Neural crest cell (in vitro differentiated cells): Measurements from ENCODE around the gene NR4A2. TPM values are rescaled to one million over a fixed set of nuclear protein-coding genes. Genes with fewer than 3 reads are reported as not detected.

ENCODE experiments used
- DNase-seq: peaks from one replicate; pipeline ENCODE4 v3.0.0; 2021; ENCODE audit warnings: low read depth, mixed read lengths, low spot score
- H3K27ac Mint-ChIP-seq: one replicate; pipeline ENCODE4 v1.8.0; 2021; ENCODE audit warnings: mild to moderate bottlenecking, mixed read lengths; ENCODE audit not compliant: unreplicated experiment
- H3K27me3 Mint-ChIP-seq: 2 replicates; pipeline ENCODE4 v1.8.0; 2021; ENCODE audit warnings: low read depth, mild to moderate bottlenecking, mixed read lengths
- H3K36me3 Mint-ChIP-seq: 2 replicates; pipeline ENCODE4 v1.8.0; 2021; ENCODE audit warnings: low read depth, mild to moderate bottlenecking, mixed read lengths
- H3K4me1 Mint-ChIP-seq: 2 replicates; pipeline ENCODE4 v1.8.0; 2021; ENCODE audit warnings: mixed read lengths
- H3K4me3 Mint-ChIP-seq: one replicate; pipeline ENCODE4 v1.8.0; 2021; ENCODE audit warnings: mild to moderate bottlenecking, mixed read lengths
- H3K9me3 Mint-ChIP-seq: 2 replicates; pipeline ENCODE4 v1.8.0; 2021; ENCODE audit warnings: mixed read lengths
- total RNA-seq: library from RNA; stranded (reverse); gene quantifications from 2 replicates; pipeline ENCODE4 v1.2.1, GENCODE V29; 2021
- TF ChIP-seq, protein P1 (sequence below): fragments of 200-600 bp; sonication (generic); conservative IDR thresholded peaks from 2 replicates; pipeline ENCODE4 v1.5.0; 2021; ENCODE audit warnings: antibody characterized with exemption, mild to moderate bottlenecking

NR4A2 gene
- total RNA-seq, 1 donor from 2014 or later, result 7.9 TPM

DNA sequence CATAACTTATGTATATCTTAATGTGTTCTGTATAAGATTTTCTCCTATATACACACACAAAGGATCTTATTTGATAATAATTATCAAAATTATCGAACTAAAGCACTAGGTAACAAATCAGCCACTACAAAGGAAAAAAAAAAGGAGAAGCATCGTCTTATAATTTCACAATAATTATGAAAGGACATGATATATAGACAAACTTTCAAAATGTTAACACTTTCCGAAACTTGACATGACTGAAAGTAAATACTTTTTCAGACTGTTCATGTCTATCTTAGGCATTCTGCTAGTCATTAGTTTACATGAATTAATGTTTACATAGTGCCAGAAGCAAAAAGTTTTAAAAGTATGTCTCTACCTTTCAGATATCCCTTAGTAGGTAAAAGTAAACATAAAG is 7.3 kb upstream of the NR4A2 start:
- Mint-ChIP-seq H3K4me1 (peaks cover 61% of the 10 kb centered on the region), H3K4me3 (peak overlapping the region; percentile 76), H3K27me3 (peaks cover 2% of the 10 kb centered on the region), H3K9me3 (no peaks in the 10 kb centered on the region), H3K27ac (peak overlapping the region; percentile 24), H3K36me3 (no peaks in the 10 kb centered on the region)
- no peak for DNase-seq
- TF ChIP-seq, protein P1, sequence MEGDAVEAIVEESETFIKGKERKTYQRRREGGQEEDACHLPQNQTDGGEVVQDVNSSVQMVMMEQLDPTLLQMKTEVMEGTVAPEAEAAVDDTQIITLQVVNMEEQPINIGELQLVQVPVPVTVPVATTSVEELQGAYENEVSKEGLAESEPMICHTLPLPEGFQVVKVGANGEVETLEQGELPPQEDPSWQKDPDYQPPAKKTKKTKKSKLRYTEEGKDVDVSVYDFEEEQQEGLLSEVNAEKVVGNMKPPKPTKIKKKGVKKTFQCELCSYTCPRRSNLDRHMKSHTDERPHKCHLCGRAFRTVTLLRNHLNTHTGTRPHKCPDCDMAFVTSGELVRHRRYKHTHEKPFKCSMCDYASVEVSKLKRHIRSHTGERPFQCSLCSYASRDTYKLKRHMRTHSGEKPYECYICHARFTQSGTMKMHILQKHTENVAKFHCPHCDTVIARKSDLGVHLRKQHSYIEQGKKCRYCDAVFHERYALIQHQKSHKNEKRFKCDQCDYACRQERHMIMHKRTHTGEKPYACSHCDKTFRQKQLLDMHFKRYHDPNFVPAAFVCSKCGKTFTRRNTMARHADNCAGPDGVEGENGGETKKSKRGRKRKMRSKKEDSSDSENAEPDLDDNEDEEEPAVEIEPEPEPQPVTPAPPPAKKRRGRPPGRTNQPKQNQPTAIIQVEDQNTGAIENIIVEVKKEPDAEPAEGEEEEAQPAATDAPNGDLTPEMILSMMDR, result no peak

DNA sequence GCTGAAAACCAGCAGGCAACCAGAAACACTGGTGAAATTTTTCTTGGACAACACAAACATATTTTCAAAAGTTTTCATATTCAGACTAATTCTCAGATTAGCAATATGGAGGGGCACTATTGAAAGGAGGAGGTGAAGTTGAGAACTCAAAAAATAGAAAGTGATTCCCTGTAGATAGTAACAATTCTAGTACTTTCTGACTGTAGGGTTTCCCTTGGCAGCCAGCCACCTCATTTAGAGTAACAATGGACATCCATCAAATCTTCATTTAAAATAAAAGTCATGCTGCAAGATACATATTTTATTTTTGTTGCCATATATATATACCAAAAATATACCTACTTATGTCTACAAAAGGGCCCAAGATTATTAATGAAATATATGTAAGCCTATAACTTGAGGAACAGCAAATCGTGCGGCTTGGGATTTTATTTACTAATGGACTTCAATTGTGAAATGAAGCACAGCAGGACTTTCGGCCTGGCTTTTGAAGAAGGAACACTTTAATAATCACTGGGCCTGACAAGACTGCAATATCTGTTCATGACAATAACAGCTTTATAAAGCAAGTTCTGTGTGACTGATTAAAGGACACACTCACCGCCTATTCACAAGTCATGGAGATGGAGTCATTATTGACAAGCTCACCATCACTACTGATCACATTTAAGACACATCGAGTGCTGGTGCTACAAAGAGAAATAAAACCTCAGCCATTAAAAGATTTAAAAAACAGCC is 6.8 kb upstream of the NR4A2 start:
- DNase-seq, result no peak
- TF ChIP-seq, protein P1, result no peak
- H3K4me1 Mint-ChIP-seq, result peaks cover 56% of the 10 kb centered on the region
- no peaks in the 10 kb centered on the region for H3K27me3 Mint-ChIP-seq
- no peaks in the 10 kb centered on the region for H3K9me3 Mint-ChIP-seq
- H3K4me3 Mint-ChIP-seq, result peak overlapping the region; percentile 76
- no peaks in the 10 kb centered on the region for H3K36me3 Mint-ChIP-seq
- peak overlapping the region; percentile 24 for H3K27ac Mint-ChIP-seq

DNA sequence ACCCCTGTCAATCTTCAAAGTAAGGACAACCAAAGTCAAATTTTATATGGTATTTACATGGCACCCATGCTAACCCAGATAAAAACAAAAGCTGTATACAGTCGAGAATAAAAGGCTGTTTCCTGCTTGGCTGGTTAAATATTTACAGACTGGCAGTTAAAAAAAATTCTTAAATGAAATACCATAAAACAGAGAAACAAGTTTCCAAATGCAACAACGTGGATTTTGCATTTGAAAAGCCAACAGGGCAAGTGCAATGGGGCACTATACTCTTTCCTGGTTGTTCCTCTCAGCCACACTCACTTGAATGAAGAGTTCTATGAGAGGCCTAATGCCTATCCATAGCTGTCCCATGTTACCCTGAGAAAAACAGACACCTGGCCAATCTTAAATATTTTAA is 6.1 kb upstream of the NR4A2 start:
- DNase-seq, result no peak
- Mint-ChIP-seq H3K36me3 (no peaks in the 10 kb centered on the region), H3K4me3 (peak overlapping the region; percentile 76), H3K9me3 (no peaks in the 10 kb centered on the region), H3K27ac (no peak overlapping the region), H3K27me3 (no peaks in the 10 kb centered on the region), H3K4me1 (peaks cover 56% of the 10 kb centered on the region)
- TF ChIP-seq, protein P1, result no peak

DNA sequence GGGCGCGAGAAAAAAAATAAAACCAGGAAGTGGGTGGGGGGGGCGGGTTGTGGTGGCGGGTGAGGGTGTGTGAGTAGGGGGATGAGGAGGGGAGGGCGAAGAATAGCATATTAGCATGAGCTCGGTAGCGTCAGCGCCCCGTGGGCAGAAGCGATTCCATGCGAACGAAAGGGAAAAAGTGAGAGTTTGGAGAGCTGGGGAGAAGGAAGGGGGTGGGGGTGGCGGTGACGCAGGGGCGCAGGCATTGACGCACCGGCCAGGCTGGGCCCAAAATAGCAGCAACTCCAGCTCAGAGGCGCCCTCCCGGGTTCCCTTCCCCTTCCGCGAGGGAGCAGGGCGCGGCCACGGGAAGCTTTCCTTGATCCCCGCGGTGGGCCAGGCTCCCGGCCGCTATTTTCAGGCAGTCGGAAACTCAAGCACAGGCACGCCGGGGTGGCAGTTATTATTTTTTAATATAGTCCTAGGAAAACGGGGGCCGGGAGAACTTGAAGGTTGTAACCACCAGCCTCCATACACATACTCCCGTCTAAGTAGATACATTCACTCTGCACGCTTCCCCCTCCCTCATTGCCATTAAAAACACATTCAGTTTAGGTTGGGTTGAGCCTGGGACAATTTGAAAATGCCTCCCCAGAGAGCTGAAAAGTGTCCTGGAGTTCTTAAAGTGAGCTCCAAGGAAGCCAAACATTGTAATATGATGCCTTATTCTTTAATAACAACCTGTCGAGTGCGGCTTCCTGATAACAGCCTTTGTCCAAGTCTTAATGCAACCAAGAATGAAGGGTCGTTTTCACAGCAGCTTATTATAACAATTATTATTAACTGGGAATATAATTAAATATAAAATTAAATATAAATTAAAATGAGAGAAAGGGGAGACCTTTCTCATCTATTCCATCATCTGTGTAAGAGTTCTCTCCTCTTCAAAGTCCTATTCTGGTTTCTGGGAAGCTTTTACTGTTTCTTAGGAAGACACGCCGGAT is 2.3 kb upstream of the NR4A2 start:
- H3K27ac Mint-ChIP-seq, result peak overlapping the region; percentile 98
- peaks cover 3% of the 10 kb centered on the region for H3K36me3 Mint-ChIP-seq
- peaks cover 19% of the 10 kb centered on the region for H3K27me3 Mint-ChIP-seq
- DNase-seq, result peak; percentile 46
- H3K9me3 Mint-ChIP-seq, result no peaks in the 10 kb centered on the region
- TF ChIP-seq, protein P1, result peak; percentile 20
- H3K4me3 Mint-ChIP-seq, result peak overlapping the region; percentile 100
- peaks cover 45% of the 10 kb centered on the region for H3K4me1 Mint-ChIP-seq

DNA sequence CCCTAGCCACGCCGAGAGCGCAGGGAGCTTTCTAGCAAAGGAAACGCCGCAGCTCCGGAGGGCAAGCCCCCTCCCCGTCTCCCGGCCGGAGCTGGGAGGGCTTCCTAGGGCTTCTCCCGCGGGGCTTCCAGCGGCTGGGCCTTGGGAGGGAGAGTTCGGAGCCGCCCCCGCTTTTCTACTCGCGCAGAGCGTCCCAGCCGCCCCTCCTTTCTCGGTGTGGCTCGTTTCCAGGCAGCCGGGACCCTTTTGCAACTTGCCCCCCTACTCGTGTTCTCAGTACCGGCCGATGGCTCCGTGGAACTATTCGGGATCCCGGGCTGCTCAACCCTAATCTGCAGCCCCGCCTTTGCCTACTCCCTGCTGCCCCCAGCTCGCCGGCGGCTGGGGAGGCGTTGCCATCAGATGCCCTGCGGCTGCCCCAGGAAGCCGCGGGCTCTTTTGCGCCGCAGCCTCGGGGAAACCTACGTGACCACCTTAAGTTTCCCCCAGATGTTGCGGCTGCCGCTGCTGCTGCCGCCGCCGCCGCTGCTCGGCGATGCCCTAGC is 1.5 kb upstream of the NR4A2 start:
- Mint-ChIP-seq H3K27me3 (peaks cover 22% of the 10 kb centered on the region), H3K4me1 (peaks cover 38% of the 10 kb centered on the region), H3K36me3 (peaks cover 6% of the 10 kb centered on the region), H3K4me3 (peak overlapping the region; percentile 100), H3K27ac (peak overlapping the region; percentile 98), H3K9me3 (no peaks in the 10 kb centered on the region)
- DNase-seq, result peak; percentile 59
- TF ChIP-seq, protein P1, result no peak
